ENCODE measurements around the gene CRABP2.

DNA sequence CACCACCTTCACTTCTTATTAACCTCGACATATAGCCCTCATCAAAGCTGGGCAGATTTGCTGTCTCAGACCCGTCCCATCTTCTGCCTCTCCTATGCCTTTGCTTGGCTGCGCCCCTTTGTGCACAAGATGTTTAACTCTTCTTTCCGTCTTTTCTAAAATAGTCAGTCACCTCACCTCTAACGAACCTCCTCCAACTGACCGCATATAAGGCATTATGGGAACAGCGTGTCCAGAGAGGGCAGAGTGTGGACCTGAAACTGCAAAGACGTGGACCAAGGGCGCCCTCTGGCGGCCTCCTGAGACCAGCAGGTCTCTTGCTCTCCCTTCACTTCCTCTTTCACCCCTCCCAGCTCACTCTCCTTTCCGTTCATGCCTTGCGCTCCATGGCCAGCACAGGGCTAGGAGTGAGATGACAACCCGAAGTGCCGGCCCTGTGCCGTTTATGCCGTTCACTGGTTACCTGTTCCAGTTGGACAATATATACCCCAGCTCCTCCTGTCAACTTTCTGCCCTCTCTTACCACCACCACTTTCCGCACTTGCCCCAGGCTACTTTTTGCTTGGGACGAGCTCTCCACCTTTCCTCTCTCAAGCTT lies 20.4 kb upstream of the CRABP2 start:
- no peak for TF ChIP-seq ZNF605 (CRISPR knock-in tag; IDR thresholded peaks at IDR 0.05)
- TF ChIP-seq ZNF501 (CRISPR knock-in tag; IDR thresholded peaks at IDR 0.05): peak; percentile 65; the same call in 1 of the 2 replicates
- TF ChIP-seq, protein P1, sequence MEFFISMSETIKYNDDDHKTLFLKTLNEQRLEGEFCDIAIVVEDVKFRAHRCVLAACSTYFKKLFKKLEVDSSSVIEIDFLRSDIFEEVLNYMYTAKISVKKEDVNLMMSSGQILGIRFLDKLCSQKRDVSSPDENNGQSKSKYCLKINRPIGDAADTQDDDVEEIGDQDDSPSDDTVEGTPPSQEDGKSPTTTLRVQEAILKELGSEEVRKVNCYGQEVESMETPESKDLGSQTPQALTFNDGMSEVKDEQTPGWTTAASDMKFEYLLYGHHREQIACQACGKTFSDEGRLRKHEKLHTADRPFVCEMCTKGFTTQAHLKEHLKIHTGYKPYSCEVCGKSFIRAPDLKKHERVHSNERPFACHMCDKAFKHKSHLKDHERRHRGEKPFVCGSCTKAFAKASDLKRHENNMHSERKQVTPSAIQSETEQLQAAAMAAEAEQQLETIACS (CRISPR knock-in tag; IDR thresholded peaks at IDR 0.05): no peak
- TF ChIP-seq, protein P2, sequence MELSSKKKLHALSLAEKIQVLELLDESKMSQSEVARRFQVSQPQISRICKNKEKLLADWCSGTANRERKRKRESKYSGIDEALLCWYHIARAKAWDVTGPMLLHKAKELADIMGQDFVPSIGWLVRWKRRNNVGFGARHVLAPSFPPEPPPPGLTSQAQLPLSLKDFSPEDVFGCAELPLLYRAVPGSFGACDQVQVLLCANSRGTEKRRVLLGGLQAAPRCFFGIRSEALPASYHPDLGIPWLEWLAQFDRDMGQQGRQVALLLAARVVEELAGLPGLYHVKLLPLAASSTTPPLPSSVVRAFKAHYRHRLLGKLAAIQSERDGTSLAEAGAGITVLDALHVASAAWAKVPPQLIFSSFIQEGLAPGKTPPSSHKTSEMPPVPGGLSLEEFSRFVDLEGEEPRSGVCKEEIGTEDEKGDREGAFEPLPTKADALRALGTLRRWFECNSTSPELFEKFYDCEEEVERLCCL (CRISPR knock-in tag; IDR thresholded peaks at IDR 0.05; ENCODE audit: borderline replicate concordance): peak; percentile 52; the same call in 1 of the 2 replicates
- TF ChIP-seq, protein P3, sequence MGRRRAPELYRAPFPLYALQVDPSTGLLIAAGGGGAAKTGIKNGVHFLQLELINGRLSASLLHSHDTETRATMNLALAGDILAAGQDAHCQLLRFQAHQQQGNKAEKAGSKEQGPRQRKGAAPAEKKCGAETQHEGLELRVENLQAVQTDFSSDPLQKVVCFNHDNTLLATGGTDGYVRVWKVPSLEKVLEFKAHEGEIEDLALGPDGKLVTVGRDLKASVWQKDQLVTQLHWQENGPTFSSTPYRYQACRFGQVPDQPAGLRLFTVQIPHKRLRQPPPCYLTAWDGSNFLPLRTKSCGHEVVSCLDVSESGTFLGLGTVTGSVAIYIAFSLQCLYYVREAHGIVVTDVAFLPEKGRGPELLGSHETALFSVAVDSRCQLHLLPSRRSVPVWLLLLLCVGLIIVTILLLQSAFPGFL (CRISPR knock-in tag; IDR thresholded peaks at IDR 0.05): no peak
- no peak for TF ChIP-seq EZH2 (conservative IDR thresholded peaks at IDR 0.05; ENCODE audit: low read depth, low read length)
